Tibial nerve (tissue), 4 donors: Measurements from ENCODE around the gene NEU3. TPM values are rescaled to one million over a fixed set of nuclear protein-coding genes. Genes with fewer than 3 reads are reported as not detected.

Source experiments
- DNase-seq, 2 donors: peaks; one replicate each; pipeline ENCODE4 v3.0.0-alpha.2; 2019; ENCODE audit warnings: low spot score in 2 of 2
- H3K27ac ChIP-seq, 4 donors: fragments of 200-600 bp; sonication (generic) in 3 of 4; one replicate each; pipeline ENCODE4 v1.5.1; 2017 to 2019; ENCODE audit warnings: mild to moderate bottlenecking in 1 of 4
- H3K27me3 ChIP-seq, 2 donors: fragments of 200-600 bp; sonication (generic) in 1 of 2; one replicate each; pipeline versions ENCODE4 v1.5.1 to v1.6.0; 2017 to 2019
- H3K36me3 ChIP-seq, 3 donors: fragments of 200-600 bp; sonication (generic); one replicate each; pipeline ENCODE4 v1.5.1; 2018 to 2019
- H3K4me1 ChIP-seq, 4 donors: fragments of 200-600 bp; sonication (generic) in 3 of 4; one replicate each; pipeline ENCODE4 v1.5.1; 2017 to 2019
- H3K4me3 ChIP-seq, 4 donors: fragments of 200-600 bp; sonication (generic) in 3 of 4; one replicate each; pipeline ENCODE4 v1.5.1; 2017 to 2019; ENCODE audit warnings: mild to moderate bottlenecking in 1 of 4, moderate library complexity in 1 of 4
- H3K9me3 ChIP-seq, 4 donors: fragments of 200-600 bp; sonication (generic) in 3 of 4; one replicate each; pipeline ENCODE4 v1.5.1; 2017 to 2019
- CTCF ChIP-seq, 5 experiments: fragments of 200-600 bp in 3 of 5; fragments of 450-650 bp in 2 of 5; sonication (generic) in 3 of 5; IDR thresholded peaks; one replicate each; pipeline ENCODE4 v1.5.1; 2016 to 2019; ENCODE audit warnings: antibody characterized with exemption in 5 of 5, mild to moderate bottlenecking in 3 of 5, moderate library complexity in 2 of 5
- EP300 ChIP-seq, 2 donors: sonication (generic); formaldehyde crosslinking; IDR thresholded peaks; one replicate each; pipeline ENCODE4 v1.6.1; 2017; ENCODE audit warnings: antibody characterized with exemption in 2 of 2, mild to moderate bottlenecking in 1 of 2
- POLR2A ChIP-seq, 2 donors: fragments of 450-650 bp; IDR thresholded peaks; one replicate each; pipeline ENCODE4 v1.6.1; 2017; ENCODE audit warnings: antibody characterized with exemption in 2 of 2, mild to moderate bottlenecking in 2 of 2, moderate library complexity in 2 of 2
- WGBS, 2 donors: methylation state at CpG; one replicate each; pipeline ENCODE4 v1.1.5; 2018; 5-methylcytosine and 5-hydroxymethylcytosine counted together
- total RNA-seq, 4 donors: library from RNA; depleted of rRNA; stranded (reverse); fragments of >200 nt; gene quantifications; one replicate each; pipeline ENCODE4 v1.1.0, GENCODE V29; 2016

Gene NEU3
- total RNA-seq, 4 donors from 2014 or later = 5.0 to 20.2 (median 12.7) TPM

- TF ChIP-seq POLR2A (IDR thresholded peaks at IDR 0.05) = no peak
- no peak for TF ChIP-seq CTCF (IDR thresholded peaks at IDR 0.05)
- no peak overlapping the region for H3K27ac ChIP-seq
- H3K9me3 ChIP-seq = no peaks in the 10 kb centered on the region
- no peak for DNase-seq
- no peaks in the 10 kb centered on the region for H3K36me3 ChIP-seq
- H3K27me3 ChIP-seq = no peaks in the 10 kb centered on the region
- WGBS, 2 donors = 61 to 69% methylated on average over 3 of the region's 3 CpGs
- no peak overlapping the region for H3K4me3 ChIP-seq
- no peaks in the 10 kb centered on the region for H3K4me1 ChIP-seq
Observed at GRCh38 chr11:75032550-75032935, 43.8 kb downstream of the NEU3 start.

DNA sequence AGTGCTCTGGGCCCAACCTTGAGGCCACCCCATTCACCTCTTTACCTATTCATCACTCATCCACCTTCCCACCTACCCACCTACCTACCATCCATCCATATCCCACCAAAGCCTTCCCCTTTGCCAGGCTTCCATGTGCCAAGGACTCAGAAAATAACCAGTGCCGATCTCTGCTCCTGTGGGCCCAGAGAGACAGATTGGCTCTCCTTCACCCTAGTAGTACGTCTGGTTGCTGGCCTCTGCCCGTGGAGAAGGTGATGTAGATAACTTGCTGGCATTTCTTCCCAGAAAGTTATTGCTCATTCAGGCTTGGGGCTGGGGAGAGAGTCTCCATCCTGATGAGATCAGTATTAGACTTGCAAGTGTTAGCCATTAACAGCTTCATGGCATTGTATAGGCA is 45.2 kb downstream of the NEU3 start:
- no peak for DNase-seq
- Histone ChIP-seq H3K4me3 (no peak overlapping the region), H3K4me1 (no peaks in the 10 kb centered on the region), H3K36me3 (no peaks in the 10 kb centered on the region), H3K27me3 (no peaks in the 10 kb centered on the region), H3K9me3 (no peaks in the 10 kb centered on the region), H3K27ac (no peak overlapping the region)
- WGBS, 2 donors = 91 to 100% methylated on average over 3 of the region's 3 CpGs
- TF ChIP-seq CTCF (IDR thresholded peaks at IDR 0.05) (no peak), POLR2A (IDR thresholded peaks at IDR 0.05) (no peak), EP300 (IDR thresholded peaks at IDR 0.05) (no peak)

- no peak overlapping the region for H3K4me3 ChIP-seq
- H3K9me3 ChIP-seq = no peaks in the 10 kb centered on the region
- no peaks in the 10 kb centered on the region for H3K27me3 ChIP-seq
- DNase-seq = no peak
- TF ChIP-seq POLR2A (IDR thresholded peaks at IDR 0.05) (no peak), EP300 (IDR thresholded peaks at IDR 0.05) (no peak), CTCF (IDR thresholded peaks at IDR 0.05) (no peak)
- WGBS, 2 donors = 85 to 86% methylated on average over 5 of the region's 5 CpGs
- no peaks in the 10 kb centered on the region for H3K4me1 ChIP-seq
- no peak overlapping the region for H3K27ac ChIP-seq
- H3K36me3 ChIP-seq = no peaks in the 10 kb centered on the region
Observed at GRCh38 chr11:75035256-75035655, 46.5 kb downstream of the NEU3 start.

DNA sequence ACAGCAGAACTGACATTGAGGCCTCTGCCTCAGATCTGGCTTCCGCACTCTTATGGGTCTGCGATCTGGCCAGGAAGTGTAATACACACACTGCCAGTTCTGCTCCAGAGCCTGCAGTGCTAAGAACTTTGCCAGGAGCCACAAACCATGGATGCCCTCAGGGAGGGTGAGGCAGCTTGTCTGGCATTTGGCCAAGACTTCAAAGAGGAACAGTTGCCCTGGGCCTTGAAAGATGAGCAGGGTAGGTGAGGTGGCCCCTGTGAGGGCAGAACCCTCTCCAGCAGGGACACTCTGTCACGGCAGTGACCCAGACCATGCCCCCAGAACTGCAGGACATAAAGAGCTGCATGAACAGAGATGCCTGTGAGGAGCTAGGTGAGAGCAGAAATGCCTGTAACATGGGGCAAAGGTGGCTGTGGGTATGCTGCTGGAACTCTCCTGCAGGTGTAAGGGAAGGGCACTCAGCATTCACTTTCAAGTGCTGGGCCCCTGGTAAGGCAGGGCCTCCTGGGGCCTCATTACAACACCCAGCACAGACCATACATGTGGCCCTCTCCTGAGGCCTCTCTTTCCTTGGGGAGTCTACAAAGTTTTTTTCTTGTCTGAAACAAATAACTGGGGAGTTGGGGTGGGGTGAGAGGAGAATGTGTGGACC is 47.3 kb downstream of the NEU3 start:
- H3K36me3 ChIP-seq = no peaks in the 10 kb centered on the region
- no peaks in the 10 kb centered on the region for H3K27me3 ChIP-seq
- no peak for TF ChIP-seq EP300 (IDR thresholded peaks at IDR 0.05)
- TF ChIP-seq POLR2A (IDR thresholded peaks at IDR 0.05) = no peak
- TF ChIP-seq CTCF (IDR thresholded peaks at IDR 0.05) = no peak
- H3K4me3 ChIP-seq = no peak overlapping the region
- DNase-seq = no peak
- no peaks in the 10 kb centered on the region for H3K4me1 ChIP-seq
- H3K9me3 ChIP-seq = no peaks in the 10 kb centered on the region
- no peak overlapping the region for H3K27ac ChIP-seq
- WGBS, 2 donors = 77 to 89% methylated on average over 3 of the region's 3 CpGs

DNA sequence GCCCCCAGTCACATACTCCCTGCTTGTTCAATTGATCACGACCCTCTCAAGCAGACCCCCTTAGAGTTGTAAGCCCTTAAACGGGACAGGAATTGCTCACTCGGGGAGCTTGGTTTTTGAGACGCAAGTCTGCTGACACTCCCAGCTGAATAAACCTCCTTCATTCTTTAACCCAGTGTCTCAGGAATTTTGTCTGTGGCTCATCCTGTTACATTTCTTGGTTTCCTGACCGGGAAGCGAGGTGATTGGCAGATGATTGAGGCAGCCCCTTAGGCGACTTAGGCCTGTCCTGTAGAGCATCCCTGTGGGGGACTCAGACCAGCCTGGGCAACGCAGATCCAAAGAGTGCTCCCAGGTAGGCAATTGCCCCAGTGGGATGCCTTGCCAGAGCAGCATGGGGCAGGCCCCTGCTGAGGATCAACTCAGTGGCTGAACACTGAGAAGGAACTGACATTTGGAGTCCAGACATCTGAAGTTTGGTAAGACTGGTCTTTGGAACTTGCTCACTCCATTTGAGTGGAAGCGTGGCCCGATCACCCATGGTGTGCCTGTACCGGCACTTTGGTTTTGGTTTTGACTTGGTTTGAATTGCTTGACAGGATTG is 51.5 kb downstream of the NEU3 start:
- no peak overlapping the region for H3K4me3 ChIP-seq
- no peaks in the 10 kb centered on the region for H3K27me3 ChIP-seq
- no peak overlapping the region for H3K27ac ChIP-seq
- H3K4me1 ChIP-seq = no peaks in the 10 kb centered on the region
- DNase-seq = no peak
- H3K9me3 ChIP-seq = no peaks in the 10 kb centered on the region
- no peaks in the 10 kb centered on the region for H3K36me3 ChIP-seq
- 82 to 87% methylated on average over 11 of the region's 11 CpGs for WGBS, 2 donors
- TF ChIP-seq POLR2A (IDR thresholded peaks at IDR 0.05) = no peak
- TF ChIP-seq EP300 (IDR thresholded peaks at IDR 0.05) = no peak
- no peak for TF ChIP-seq CTCF (IDR thresholded peaks at IDR 0.05)
